ENCODE data around the gene KDM5B. TPM values are rescaled to one million over a fixed set of nuclear protein-coding genes. Genes with fewer than 3 reads are reported as not detected.

KDM5B gene
- total and polyA plus RNA-seq, 9 of the 15 experiments (the other 6 are each of a cell fraction or from before 2014, with no cell fraction given), result 15.4 to 90.6 (median 57.1) TPM

DNA sequence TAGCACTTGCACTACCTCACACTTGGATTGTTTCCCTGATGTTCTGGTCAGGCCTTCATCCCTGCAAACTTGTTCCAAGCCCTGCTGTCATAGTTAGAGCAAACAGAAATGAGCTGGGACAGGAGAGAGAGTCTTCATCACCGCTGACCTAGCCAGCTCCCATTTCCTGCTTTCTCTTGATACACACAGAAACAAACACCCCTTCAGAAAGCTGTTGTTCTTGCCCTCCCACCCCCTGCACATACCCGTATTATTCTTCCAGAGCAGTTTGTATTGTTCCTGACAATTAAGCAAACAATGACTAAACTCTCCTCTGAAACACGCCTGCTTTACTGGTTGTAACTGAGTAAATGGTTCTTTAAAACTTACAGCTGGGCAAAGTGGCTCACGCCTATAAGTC is 95.1 kb downstream of the KDM5B start:
- Histone ChIP-seq H3K9me3 (replicated peaks; ENCODE audit: control insufficient read depth, insufficient read depth, low read depth, low read length) (no peaks in the 10 kb centered on the region), H3K79me2 (ENCODE audit: control insufficient read depth, insufficient read depth, low read length) (no peaks in the 10 kb centered on the region), H3K27me3 (ENCODE audit: control insufficient read depth in 2 of 2, insufficient read depth in 2 of 2, low read length in 2 of 2) (peaks cover 74 to 84% of the 10 kb centered on the region in 2 experiments), H3K27ac (ENCODE audit: extremely low read depth, low read depth, low read length) (no peak overlapping the region), H3K9ac (ENCODE audit: insufficient read depth in 1 of 2, low read depth in 2 of 2, low read length in 2 of 2) (no peak overlapping the region), H3K4me3 (no peak overlapping the region), H4K20me1 (replicated peaks; ENCODE audit: control insufficient read depth, insufficient read depth, low read length) (peaks cover 10% of the 10 kb centered on the region; the same call in 1 of the 2 replicates), H3K36me3 (ENCODE audit: control insufficient read depth, insufficient read depth, low read length) (no peaks in the 10 kb centered on the region), H3K4me2 (ENCODE audit: insufficient read depth, low read length) (no peak overlapping the region), H3K4me1 (replicated peaks in 1 of 2; ENCODE audit: control insufficient read depth in 2 of 2, insufficient read depth in 2 of 2, low read length in 2 of 2) (peaks cover 0 to 16% of the 10 kb centered on the region in 2 experiments; a peak in 2 of 5 replicates), H3K9me1 (ENCODE audit: control insufficient read depth, insufficient read depth, low read length) (no peaks in the 10 kb centered on the region), H2AFZ (ENCODE audit: low read depth, low read length) (no peak overlapping the region)
- no peak for DNase-seq (ENCODE audit: extremely low read depth in 1 of 4, low spot score in 3 of 4)
- intact Hi-C loops (cut with micrococcal nuclease), result loop anchor here (10.0 kb wide), 2 partner anchors 248 to 368 kb away; partner anchors contain the start of genes PPP1R12B and UBE2T
- no peak for FAIRE-seq
- no TSS peak for BruUV-seq (replicated peaks)
- no peak for ATAC-seq
- 3% methylated on average over 4 of the region's 4 CpGs for WGBS (ENCODE audit: insufficient coverage, low coverage, missing lambda C conversion rate)
- TF ChIP-seq SMARCC2 (IDR thresholded peaks at IDR 0.05; ENCODE audit: low read depth) (no peak), CEBPB (tag; IDR thresholded peaks at IDR 0.05) (no peak), ZNF140 (CRISPR knock-in tag; IDR thresholded peaks at IDR 0.05) (no peak), SMARCA5 (IDR thresholded peaks at IDR 0.05) (no peak), EGR1 (conservative IDR thresholded peaks at IDR 0.05) (no peak), MXI1 (IDR thresholded peaks at IDR 0.05; ENCODE audit: low read depth, low read length) (no peak), CCAR2 (IDR thresholded peaks at IDR 0.05; ENCODE audit: low read depth, low read length) (no peak), ZNF324 (CRISPR knock-in tag; IDR thresholded peaks at IDR 0.05) (no peak), RAD51 (IDR thresholded peaks at IDR 0.05; ENCODE audit: borderline replicate concordance, low read depth) (no peak), SRSF9 (IDR thresholded peaks at IDR 0.05; ENCODE audit: borderline replicate concordance, low read depth, low read length) (no peak), ZNF175 (CRISPR knock-in tag; IDR thresholded peaks at IDR 0.05; ENCODE audit: low read depth) (no peak), POU5F1 (IDR thresholded peaks at IDR 0.05; ENCODE audit: borderline replicate concordance, low read depth, low read length, partially characterized antibody) (no peak)
- TF ChIP-seq, protein P1, sequence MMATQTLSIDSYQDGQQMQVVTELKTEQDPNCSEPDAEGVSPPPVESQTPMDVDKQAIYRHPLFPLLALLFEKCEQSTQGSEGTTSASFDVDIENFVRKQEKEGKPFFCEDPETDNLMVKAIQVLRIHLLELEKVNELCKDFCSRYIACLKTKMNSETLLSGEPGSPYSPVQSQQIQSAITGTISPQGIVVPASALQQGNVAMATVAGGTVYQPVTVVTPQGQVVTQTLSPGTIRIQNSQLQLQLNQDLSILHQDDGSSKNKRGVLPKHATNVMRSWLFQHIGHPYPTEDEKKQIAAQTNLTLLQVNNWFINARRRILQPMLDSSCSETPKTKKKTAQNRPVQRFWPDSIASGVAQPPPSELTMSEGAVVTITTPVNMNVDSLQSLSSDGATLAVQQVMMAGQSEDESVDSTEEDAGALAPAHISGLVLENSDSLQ (IDR thresholded peaks at IDR 0.05), result no peak
- in situ Hi-C loops (cut with MboI), result loop anchor here (25.0 kb wide), 1 partner anchor 226 kb away; no protein-coding TSS in a partner anchor
- ChIA-PET CTCF (ENCODE audit: low intra/inter-chr PET ratio) (no interaction called here), POLR2A (interaction anchor here (0.6 to 1.8 kb wide), 7 partner anchors 12 to 652 kb away, joined by 3 to 7 read pairs (median 3); no protein-coding TSS in a partner anchor)

Measured in K562 (cell line).